Measurements from ENCODE around the gene TMEM239. TPM values are rescaled to one million over a fixed set of nuclear protein-coding genes. Genes with fewer than 3 reads are reported as not detected.
"Not testable (repeated sequence)": the region's sequence is repeated elsewhere in the genome, so short reads cannot be mapped to it uniquely, and the experiment has no call there.

Gene TMEM239
- polyA plus RNA-seq (2013, experiment 1 of 2) = not detected
- polyA plus RNA-seq (2013, experiment 2 of 2) = not detected

DNA sequence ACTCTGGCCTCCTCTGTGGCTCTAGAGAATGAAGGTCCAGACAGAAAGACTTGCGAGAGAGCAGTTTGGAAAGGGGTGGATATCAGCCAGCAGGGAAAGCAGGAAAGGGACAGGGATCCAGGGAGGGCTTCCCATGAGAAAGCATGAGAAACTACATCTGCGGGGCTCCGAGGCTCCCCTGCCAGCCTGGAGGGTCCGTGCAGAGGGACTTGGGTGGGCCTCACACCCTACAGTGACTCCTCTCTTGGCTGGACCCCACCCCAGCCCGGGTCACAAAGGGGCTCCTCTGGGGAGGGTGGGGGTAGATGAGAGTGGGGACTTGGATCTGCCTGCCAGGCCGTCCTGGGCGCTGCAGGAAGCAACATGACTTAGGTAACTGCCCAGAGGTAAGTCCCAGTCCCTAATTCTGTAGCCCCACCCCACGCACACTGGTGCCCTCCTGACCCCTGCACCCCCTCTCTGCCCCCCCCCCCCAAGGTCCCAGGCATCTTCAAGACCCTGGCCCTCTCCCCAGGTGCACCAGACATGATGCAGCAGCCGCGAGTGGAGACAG, at the start of gene TMEM239:
TMEM239 (plus strand) TSS at position 335 of the 553 bp plus-strand sequence; CDS start at position 526, 191 bp downstream.
- Histone ChIP-seq H3K27me3 (ENCODE audit: insufficient read depth, low read length) (peaks cover 27% of the 10 kb centered on the region), H3K9me3 (ENCODE audit: insufficient read depth, low read depth, low read length) (no peaks in the 10 kb centered on the region), H3K4me3 (ENCODE audit: low read length) (no peak within 1 kb of the TSS), H3K9ac (ENCODE audit: low read depth, low read length) (no peak within 1 kb of the TSS), H3K4me1 (ENCODE audit: insufficient read depth, low read length) (peaks cover 9% of the 10 kb centered on the region), H3K36me3 (ENCODE audit: insufficient read depth, low read length) (no peaks in the 10 kb centered on the region), H3K27ac (ENCODE audit: low read depth, low read length) (no peak within 1 kb of the TSS)
- WGBS = 88% methylated on average over 10 of the region's 10 CpGs

DNA sequence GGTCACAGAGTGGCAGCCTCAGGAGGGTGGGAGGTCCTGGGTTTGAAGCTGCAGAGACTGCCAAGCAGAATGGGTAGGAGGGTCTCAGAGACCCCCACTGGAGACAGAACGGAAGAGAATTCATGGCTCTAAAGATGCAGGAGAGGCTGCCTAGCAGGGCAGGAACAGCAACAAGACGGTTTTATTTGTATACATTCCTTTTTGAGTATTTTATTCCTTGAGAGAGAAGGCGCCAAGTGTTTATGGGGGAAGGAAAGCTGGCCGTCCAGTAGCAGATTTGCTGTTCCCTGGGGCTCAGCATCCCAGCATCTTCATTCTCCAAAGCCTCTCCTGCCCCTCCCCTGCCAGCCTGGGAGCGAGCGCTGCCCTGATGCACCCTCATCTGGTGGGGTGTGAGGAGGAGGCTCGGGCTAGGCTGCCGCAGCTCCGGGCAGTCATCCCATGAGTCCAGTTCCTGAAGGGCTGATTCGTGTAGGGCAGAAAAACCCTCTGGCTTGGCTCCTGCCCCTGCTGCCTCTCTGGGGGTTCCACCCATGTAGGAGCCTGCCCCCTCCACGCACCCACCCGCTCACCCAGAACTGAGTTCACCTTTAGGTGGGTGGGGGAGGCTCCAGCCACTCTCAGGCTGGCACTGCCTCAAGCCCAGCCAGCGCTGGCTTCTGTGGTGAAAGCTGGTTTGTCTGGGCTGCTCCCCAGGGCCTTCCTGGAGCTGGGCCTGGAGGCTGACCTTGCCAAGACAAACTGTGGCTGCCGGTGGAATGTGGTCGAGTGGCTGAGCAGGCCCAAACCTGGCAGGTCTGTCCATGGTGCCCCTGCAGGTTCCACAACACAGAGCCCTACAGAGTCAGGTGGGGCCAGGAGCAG, 48.2 kb upstream of the TMEM239 start:
- Histone ChIP-seq H3K36me3 (ENCODE audit: insufficient read depth, low read length) (no peaks in the 10 kb centered on the region), H3K9ac (ENCODE audit: low read depth, low read length) (no peak overlapping the region), H3K4me3 (ENCODE audit: low read length) (no peak overlapping the region), H3K27me3 (ENCODE audit: insufficient read depth, low read length) (no peaks in the 10 kb centered on the region), H3K27ac (ENCODE audit: low read depth, low read length) (no peak overlapping the region), H3K4me1 (ENCODE audit: insufficient read depth, low read length) (no peaks in the 10 kb centered on the region), H3K9me3 (ENCODE audit: insufficient read depth, low read depth, low read length) (no peaks in the 10 kb centered on the region)
- WGBS = 82% methylated on average over 14 of the region's 15 CpGs

DNA sequence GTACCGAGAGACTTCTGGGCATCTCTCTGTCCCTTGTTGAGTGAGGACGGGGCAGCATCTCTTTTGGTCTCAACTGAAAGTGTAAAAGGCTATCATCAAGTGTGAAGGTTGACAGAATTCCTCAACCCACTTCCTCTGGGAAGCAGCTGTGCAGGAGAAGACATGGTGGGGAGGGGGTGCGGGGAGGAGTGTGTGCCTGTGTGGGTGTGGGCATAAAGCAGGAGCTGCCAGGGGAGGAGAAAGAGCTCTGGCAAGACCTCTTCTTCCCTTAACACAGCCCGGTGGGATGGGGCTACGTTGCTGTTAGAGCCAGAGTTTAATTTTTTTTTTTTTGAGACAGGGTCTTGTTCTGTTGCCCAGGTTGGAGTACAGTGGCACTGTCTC, 47.5 kb upstream of the TMEM239 start:
- Histone ChIP-seq H3K27ac (ENCODE audit: low read depth, low read length) (no peak overlapping the region), H3K9me3 (ENCODE audit: insufficient read depth, low read depth, low read length) (no peaks in the 10 kb centered on the region), H3K4me3 (ENCODE audit: low read length) (no peak overlapping the region), H3K27me3 (ENCODE audit: insufficient read depth, low read length) (no peaks in the 10 kb centered on the region), H3K36me3 (ENCODE audit: insufficient read depth, low read length) (no peaks in the 10 kb centered on the region), H3K9ac (ENCODE audit: low read depth, low read length) (no peak overlapping the region), H3K4me1 (ENCODE audit: insufficient read depth, low read length) (no peaks in the 10 kb centered on the region)
- 93% methylated on average over 5 of the region's 5 CpGs for WGBS

DNA sequence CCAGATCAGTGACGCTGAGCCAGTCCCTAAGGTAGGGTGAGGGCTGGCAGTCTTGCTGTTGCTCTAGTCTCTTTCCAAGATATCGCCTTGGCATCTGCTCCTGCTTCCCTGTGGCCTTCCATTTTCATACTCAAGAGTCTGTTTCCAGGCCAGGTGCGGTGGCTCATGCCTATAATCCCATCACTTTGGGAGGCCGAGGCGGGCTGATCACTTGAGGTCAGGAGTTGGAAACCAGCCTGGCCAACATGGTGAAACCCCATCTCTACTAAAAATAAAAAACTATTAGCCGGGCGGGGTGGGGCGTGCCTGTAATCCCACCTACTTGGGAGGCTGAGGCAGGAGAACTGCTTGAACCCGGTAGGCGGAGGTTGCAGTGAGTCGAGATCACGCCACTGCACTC, 46.1 kb upstream of the TMEM239 start:
- not testable (repeated sequence) for H3K4me3 ChIP-seq (ENCODE audit: low read length); H3K9ac ChIP-seq (ENCODE audit: low read depth, low read length); H3K9me3 ChIP-seq (ENCODE audit: insufficient read depth, low read depth, low read length); H3K36me3 ChIP-seq (ENCODE audit: insufficient read depth, low read length); H3K4me1 ChIP-seq (ENCODE audit: insufficient read depth, low read length); H3K27ac ChIP-seq (ENCODE audit: low read depth, low read length); H3K27me3 ChIP-seq (ENCODE audit: insufficient read depth, low read length)
- 95% methylated on average over 12 of the region's 12 CpGs for WGBS

DNA sequence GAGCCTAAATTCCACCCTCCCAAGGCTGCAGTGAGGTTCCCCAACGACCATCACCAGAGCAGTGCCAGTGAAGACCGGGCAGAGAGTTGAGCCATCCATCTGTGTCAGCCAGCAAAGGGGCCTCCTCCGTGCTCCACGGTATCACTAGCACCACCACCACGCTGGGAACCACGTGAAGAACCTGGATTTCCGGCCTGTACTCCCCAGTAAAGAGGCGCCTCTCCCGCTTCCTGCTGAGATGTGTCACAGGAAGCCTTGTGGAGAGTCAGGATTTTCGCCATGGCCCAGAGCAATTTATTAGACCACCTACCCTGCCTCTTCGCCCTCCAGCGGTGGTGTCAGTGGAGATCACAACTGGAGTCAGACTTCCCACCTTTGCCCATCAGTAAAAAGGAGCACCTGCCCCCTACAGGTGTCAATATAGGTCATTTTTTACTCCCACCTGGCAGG, 44.5 kb upstream of the TMEM239 start:
- Histone ChIP-seq H3K4me1 (ENCODE audit: insufficient read depth, low read length) (no peaks in the 10 kb centered on the region), H3K9ac (ENCODE audit: low read depth, low read length) (no peak overlapping the region), H3K9me3 (ENCODE audit: insufficient read depth, low read depth, low read length) (no peaks in the 10 kb centered on the region), H3K27me3 (ENCODE audit: insufficient read depth, low read length) (no peaks in the 10 kb centered on the region), H3K4me3 (ENCODE audit: low read length) (no peak overlapping the region), H3K27ac (ENCODE audit: low read depth, low read length) (no peak overlapping the region), H3K36me3 (ENCODE audit: insufficient read depth, low read length) (no peaks in the 10 kb centered on the region)
- WGBS = 72% methylated on average over 12 of the region's 12 CpGs

DNA sequence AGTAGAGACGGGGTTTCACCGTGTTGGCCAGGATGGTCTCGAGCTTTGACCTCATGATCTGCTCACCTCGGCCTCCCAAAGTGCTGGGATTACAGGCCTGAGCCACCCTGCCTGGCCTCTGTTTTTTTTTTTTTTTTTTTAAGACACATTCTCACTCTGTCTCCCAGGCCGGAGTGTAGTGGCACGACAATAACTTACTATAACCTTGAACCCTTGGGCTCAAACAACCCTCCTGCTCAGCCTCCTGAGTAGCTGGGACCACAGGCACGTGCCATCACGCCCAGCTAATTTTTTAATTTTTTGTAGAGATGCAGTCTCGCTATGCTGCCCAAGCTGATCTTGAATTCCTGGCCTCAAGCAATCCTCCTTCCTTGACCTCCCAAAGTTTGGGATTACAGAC, 42.4 kb upstream of the TMEM239 start:
- H3K9ac ChIP-seq (ENCODE audit: low read depth, low read length) = no peak overlapping the region
- H3K27ac ChIP-seq (ENCODE audit: low read depth, low read length) = no peak overlapping the region
- H3K27me3 ChIP-seq (ENCODE audit: insufficient read depth, low read length) = no peaks in the 10 kb centered on the region
- no peaks in the 10 kb centered on the region for H3K9me3 ChIP-seq (ENCODE audit: insufficient read depth, low read depth, low read length)
- H3K4me3 ChIP-seq (ENCODE audit: low read length) = no peak overlapping the region
- 92% methylated on average over 9 of the region's 9 CpGs for WGBS
- H3K36me3 ChIP-seq (ENCODE audit: insufficient read depth, low read length) = no peaks in the 10 kb centered on the region
- H3K4me1 ChIP-seq (ENCODE audit: insufficient read depth, low read length) = no peaks in the 10 kb centered on the region

DNA sequence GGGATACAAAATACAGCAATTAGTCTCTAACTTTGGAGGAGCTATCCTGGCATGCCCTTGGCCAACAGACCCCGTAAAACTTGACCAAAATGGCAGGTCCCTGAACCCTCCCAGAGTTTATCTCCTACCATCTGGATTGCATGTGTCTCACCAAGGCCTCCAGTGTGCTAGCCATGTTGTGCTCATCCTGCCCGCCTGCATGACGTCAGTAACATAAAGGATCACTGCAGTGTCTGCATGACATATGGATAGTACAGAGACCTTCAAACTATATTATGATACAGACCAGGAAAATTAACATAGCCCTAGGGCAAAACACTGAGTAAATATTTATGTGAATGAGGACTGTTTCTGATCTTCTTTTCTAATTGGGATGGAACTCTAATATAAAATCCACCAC, 41.0 kb upstream of the TMEM239 start:
- Histone ChIP-seq H3K27me3 (ENCODE audit: insufficient read depth, low read length) (no peaks in the 10 kb centered on the region), H3K9ac (ENCODE audit: low read depth, low read length) (no peak overlapping the region), H3K4me3 (ENCODE audit: low read length) (no peak overlapping the region), H3K36me3 (ENCODE audit: insufficient read depth, low read length) (no peaks in the 10 kb centered on the region), H3K4me1 (ENCODE audit: insufficient read depth, low read length) (no peaks in the 10 kb centered on the region), H3K27ac (ENCODE audit: low read depth, low read length) (no peak overlapping the region), H3K9me3 (ENCODE audit: insufficient read depth, low read depth, low read length) (no peaks in the 10 kb centered on the region)
- 90% methylated on average over 3 of the region's 3 CpGs for WGBS

DNA sequence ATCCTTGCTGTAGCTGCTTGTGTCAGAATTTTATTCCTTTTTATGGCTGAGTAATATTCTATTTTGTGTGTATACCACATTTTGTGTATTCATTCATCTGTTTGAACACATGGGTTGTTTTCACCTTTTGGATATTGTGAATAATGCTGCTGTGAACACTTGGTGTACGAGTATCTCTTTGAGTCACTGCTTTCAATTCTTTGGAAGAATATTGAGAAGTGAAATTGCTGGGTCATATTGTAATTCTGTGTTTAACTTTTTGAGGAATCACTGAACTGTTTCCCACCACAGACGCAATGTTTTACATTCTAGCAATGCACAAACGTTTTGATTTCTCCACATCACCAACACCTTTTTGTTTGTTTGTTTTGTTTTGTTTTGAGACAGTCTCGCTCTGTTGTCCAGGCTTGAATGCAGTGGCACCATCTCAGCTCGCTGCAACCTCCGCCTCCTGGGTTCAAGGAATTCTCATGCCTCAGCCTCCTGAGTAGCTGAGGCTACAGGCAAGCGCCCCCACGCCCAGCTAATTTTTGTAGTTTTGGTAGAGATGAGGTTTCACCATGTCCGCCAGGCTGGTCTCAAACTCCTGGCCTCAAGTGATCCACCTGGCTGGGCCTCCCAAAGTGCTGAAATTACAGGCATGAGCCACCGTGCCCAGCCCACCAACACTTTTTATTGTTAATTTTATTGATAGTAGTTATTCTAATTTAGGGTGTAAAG, 37.4 kb upstream of the TMEM239 start:
- Histone ChIP-seq H3K27ac (ENCODE audit: low read depth, low read length) (no peak overlapping the region), H3K9me3 (ENCODE audit: insufficient read depth, low read depth, low read length) (no peaks in the 10 kb centered on the region), H3K36me3 (ENCODE audit: insufficient read depth, low read length) (no peaks in the 10 kb centered on the region), H3K4me1 (ENCODE audit: insufficient read depth, low read length) (no peaks in the 10 kb centered on the region), H3K9ac (ENCODE audit: low read depth, low read length) (no peak overlapping the region), H3K27me3 (ENCODE audit: insufficient read depth, low read length) (peaks cover 9% of the 10 kb centered on the region), H3K4me3 (ENCODE audit: low read length) (no peak overlapping the region)
- 90% methylated on average over 8 of the region's 10 CpGs for whole genome bisulfite sequencing

DNA sequence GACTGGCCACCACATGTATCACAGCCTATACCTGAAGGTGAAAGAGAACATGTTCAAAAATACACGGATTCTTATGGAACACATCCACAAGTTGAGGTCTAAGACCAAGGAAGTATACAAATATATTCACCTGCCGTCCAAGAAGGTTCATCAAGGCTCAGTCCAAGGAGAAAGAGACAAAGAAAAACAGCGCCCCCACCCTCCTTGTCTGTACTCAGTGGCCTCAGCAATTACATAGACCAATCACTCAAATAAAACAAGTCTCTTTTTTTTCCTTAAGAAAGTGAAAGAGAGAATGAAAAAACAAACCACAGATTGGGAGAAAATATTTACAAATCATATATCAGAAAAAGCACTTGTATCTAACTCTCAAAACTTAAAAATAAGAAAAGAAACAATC, 35.2 kb upstream of the TMEM239 start:
- H3K4me3 ChIP-seq (ENCODE audit: low read length) = no peak overlapping the region
- no peaks in the 10 kb centered on the region for H3K36me3 ChIP-seq (ENCODE audit: insufficient read depth, low read length)
- H3K9me3 ChIP-seq (ENCODE audit: insufficient read depth, low read depth, low read length) = no peaks in the 10 kb centered on the region
- peaks cover 9% of the 10 kb centered on the region for H3K27me3 ChIP-seq (ENCODE audit: insufficient read depth, low read length)
- no peaks in the 10 kb centered on the region for H3K4me1 ChIP-seq (ENCODE audit: insufficient read depth, low read length)
- H3K27ac ChIP-seq (ENCODE audit: low read depth, low read length) = no peak overlapping the region
- 77% methylated on average over 3 of the region's 3 CpGs for WGBS
- no peak overlapping the region for H3K9ac ChIP-seq (ENCODE audit: low read depth, low read length)

DNA sequence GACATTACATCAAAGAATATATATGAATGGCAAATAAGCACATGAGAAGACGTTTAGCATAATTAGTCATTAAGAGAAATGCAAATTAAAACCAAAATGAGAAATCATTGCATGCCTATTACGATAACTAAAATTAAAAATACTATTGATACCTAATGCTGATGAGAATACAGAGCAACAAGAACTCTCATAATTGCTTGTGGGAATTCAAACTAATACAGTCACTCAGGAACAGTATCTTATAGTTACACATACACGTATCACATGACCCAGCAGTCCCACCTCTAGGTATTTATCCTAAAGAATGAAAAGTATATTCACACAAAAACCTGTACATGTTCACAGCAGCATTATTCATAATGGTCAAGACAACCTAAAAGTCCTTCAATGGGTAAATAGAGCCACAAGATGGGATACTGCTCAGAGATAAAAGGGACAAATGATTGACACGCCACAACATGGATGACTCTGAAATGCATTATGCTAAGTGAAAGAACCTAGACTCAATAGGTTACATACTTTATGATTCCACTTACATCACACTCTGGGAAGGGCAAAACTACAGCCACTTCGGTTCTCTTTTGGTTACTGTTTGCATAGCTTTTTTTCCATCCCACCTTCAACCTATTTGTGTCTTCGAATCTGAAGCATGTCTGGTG, 32.1 kb upstream of the TMEM239 start:
- H3K4me3 ChIP-seq (ENCODE audit: low read length) = no peak overlapping the region
- peaks cover 9% of the 10 kb centered on the region for H3K27me3 ChIP-seq (ENCODE audit: insufficient read depth, low read length)
- no peaks in the 10 kb centered on the region for H3K9me3 ChIP-seq (ENCODE audit: insufficient read depth, low read depth, low read length)
- no peaks in the 10 kb centered on the region for H3K36me3 ChIP-seq (ENCODE audit: insufficient read depth, low read length)
- no peaks in the 10 kb centered on the region for H3K4me1 ChIP-seq (ENCODE audit: insufficient read depth, low read length)
- H3K9ac ChIP-seq (ENCODE audit: low read depth, low read length) = no peak overlapping the region
- no peak overlapping the region for H3K27ac ChIP-seq (ENCODE audit: low read depth, low read length)
- WGBS = 94% methylated on average over 6 of the region's 6 CpGs

DNA sequence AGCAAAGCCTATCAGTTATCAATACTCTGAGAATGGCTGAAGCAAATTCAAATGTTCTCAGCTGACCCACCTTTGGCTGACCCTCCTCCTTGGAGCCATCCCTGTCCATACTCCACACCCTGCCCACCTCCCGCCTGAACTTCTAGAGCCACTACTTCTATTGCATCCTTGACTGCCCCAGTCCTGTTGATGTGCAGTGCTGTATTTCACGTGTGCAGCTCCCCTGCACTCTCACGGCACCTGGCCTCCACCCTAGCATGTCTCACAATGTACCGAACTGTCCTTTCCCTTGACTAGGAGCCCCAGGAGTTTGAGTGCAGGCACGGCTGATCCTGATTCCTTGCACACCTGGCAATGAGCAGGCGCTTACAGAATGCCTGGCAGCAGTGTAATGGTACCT, 22.7 kb upstream of the TMEM239 start:
- H3K27ac ChIP-seq (ENCODE audit: low read depth, low read length) = no peak overlapping the region
- H3K4me1 ChIP-seq (ENCODE audit: insufficient read depth, low read length) = no peaks in the 10 kb centered on the region
- WGBS = 92% methylated on average over 6 of the region's 6 CpGs
- H3K4me3 ChIP-seq (ENCODE audit: low read length) = no peak overlapping the region
- H3K36me3 ChIP-seq (ENCODE audit: insufficient read depth, low read length) = peaks cover 49% of the 10 kb centered on the region
- H3K27me3 ChIP-seq (ENCODE audit: insufficient read depth, low read length) = no peaks in the 10 kb centered on the region
- no peak overlapping the region for H3K9ac ChIP-seq (ENCODE audit: low read depth, low read length)
- H3K9me3 ChIP-seq (ENCODE audit: insufficient read depth, low read depth, low read length) = no peaks in the 10 kb centered on the region
